HEK293 (cell line): ENCODE results near the gene MCOLN1.
A peak's percentile ranks its signal among the peaks of the same experiment; 100 is the strongest.

ENCODE experiments used
- CTCF ChIA-PET: fragments of 350-600 bp; formaldehyde crosslinking; extraction: SDS; loops from one replicate; lab custom pipeline; 2021; ENCODE audit warnings: antibody characterized with exemption; lab: Yijun Ruan, JAX
- POLR2A ChIA-PET: fragments of 300-600 bp; formaldehyde crosslinking; extraction: SDS; loops from one replicate; lab custom pipeline; 2020; ENCODE audit warnings: antibody characterized with exemption, inconsistent platforms; lab: Yijun Ruan, JAX
- H3K27ac ChIP-seq: fragments of 200-500 bp; sonication (Bioruptor generic); 2 replicates; pipeline ENCODE4 v1.5.1; 2014; ENCODE audit warnings: low read depth, low read length, control low read depth, inconsistent platforms; ENCODE audit errors: extremely low read depth
- H3K36me3 ChIP-seq, 2 experiments: fragments of 200-500 bp in 1 of 2; sonication (Bioruptor generic) in 1 of 2; 1 replicate in 1 of 2; 2 replicates in 1 of 2; pipeline ENCODE4 v1.5.1; 2014 to 2017; ENCODE audit warnings: inconsistent platforms in 2 of 2, low read length in 2 of 2; ENCODE audit not compliant: control insufficient read depth in 2 of 2, insufficient read depth in 1 of 2
- H3K4me1 ChIP-seq: fragments of 200-500 bp; sonication (Bioruptor generic); 2 replicates; pipeline ENCODE4 v1.5.1; 2014; ENCODE audit warnings: mild to moderate bottlenecking, low read length, inconsistent platforms; ENCODE audit not compliant: control insufficient read depth, insufficient read depth
- H3K4me3 ChIP-seq: 2 replicates; pipeline ENCODE4 v1.5.1; 2011; ENCODE audit warnings: low read depth, mild to moderate bottlenecking, control low read depth, low read length, moderate library complexity
- H3K9me3 ChIP-seq: fragments of 200-500 bp; sonication (Bioruptor generic); 2 replicates; pipeline ENCODE4 v1.5.1; 2014; ENCODE audit warnings: low read depth, low read length, inconsistent platforms; ENCODE audit not compliant: control insufficient read depth, insufficient read depth
- KLF1 ChIP-seq: fragments of 450-650 bp; formaldehyde crosslinking; IDR thresholded peaks from 2 replicates; pipeline ENCODE4 v1.5.1; 2016; ENCODE audit warnings: missing biosample characterization, missing genetic modification characterization
- KLF9 ChIP-seq: fragments of 450-650 bp; formaldehyde crosslinking; IDR thresholded peaks from 2 replicates; pipeline ENCODE4 v1.5.1; 2016; ENCODE audit warnings: missing biosample characterization, missing genetic modification characterization, low read depth
- MEIS1 ChIP-seq: sonication (generic); formaldehyde crosslinking; IDR thresholded peaks from 2 replicates; pipeline ENCODE4 v1.8.1; 2022; ENCODE audit warnings: missing genetic modification reagents, mild to moderate bottlenecking, borderline replicate concordance
- OSR2 ChIP-seq: fragments of 450-650 bp; formaldehyde crosslinking; IDR thresholded peaks from 2 replicates; pipeline ENCODE4 v1.5.1; 2016; ENCODE audit warnings: missing biosample characterization, missing genetic modification characterization
- PRDM10 ChIP-seq: fragments of 450-650 bp; formaldehyde crosslinking; IDR thresholded peaks from 2 replicates; pipeline ENCODE4 v1.5.1; 2016; ENCODE audit warnings: missing biosample characterization, missing genetic modification characterization
- REPIN1 ChIP-seq: fragments of 450-650 bp; formaldehyde crosslinking; IDR thresholded peaks from 2 replicates; pipeline ENCODE4 v1.5.1; 2017; ENCODE audit warnings: missing biosample characterization, missing genetic modification characterization, low read depth
- REST ChIP-seq: fragments of 450-650 bp; formaldehyde crosslinking; IDR thresholded peaks from 2 replicates; pipeline ENCODE4 v1.5.1; 2016; ENCODE audit warnings: missing biosample characterization, missing genetic modification characterization
- SP7 ChIP-seq: fragments of 450-650 bp; formaldehyde crosslinking; IDR thresholded peaks from 2 replicates; pipeline ENCODE4 v1.5.1; 2016; ENCODE audit warnings: missing biosample characterization, missing genetic modification characterization
- YY2 ChIP-seq: fragments of 450-650 bp; formaldehyde crosslinking; IDR thresholded peaks from 2 replicates; pipeline ENCODE4 v1.5.1; 2016; ENCODE audit warnings: missing biosample characterization, missing genetic modification characterization
- ZNF174 ChIP-seq: fragments of 450-650 bp; formaldehyde crosslinking; IDR thresholded peaks from 2 replicates; pipeline ENCODE4 v1.5.0; 2017; ENCODE audit warnings: missing biosample characterization, mild to moderate bottlenecking, missing genetic modification characterization
- ZNF175 ChIP-seq: fragments of 450-650 bp; formaldehyde crosslinking; IDR thresholded peaks from 2 replicates; pipeline ENCODE4 v1.5.1; 2016; ENCODE audit warnings: missing biosample characterization, missing genetic modification characterization
- ZNF24 ChIP-seq: fragments of 450-650 bp; formaldehyde crosslinking; IDR thresholded peaks from 2 replicates; pipeline ENCODE4 v1.5.1; 2016; ENCODE audit warnings: missing biosample characterization, missing genetic modification characterization
- ZNF362 ChIP-seq: fragments of 450-650 bp; formaldehyde crosslinking; IDR thresholded peaks from 2 replicates; pipeline ENCODE4 v1.5.1; 2016; ENCODE audit warnings: missing biosample characterization, missing genetic modification characterization
- ZNF391 ChIP-seq: fragments of 450-650 bp; formaldehyde crosslinking; IDR thresholded peaks from 2 replicates; pipeline ENCODE4 v1.5.1; 2016; ENCODE audit warnings: low read depth, missing biosample characterization, missing genetic modification characterization, borderline replicate concordance
- ZNF394 ChIP-seq: fragments of 450-650 bp; formaldehyde crosslinking; IDR thresholded peaks from 2 replicates; pipeline ENCODE4 v1.5.1; 2016; ENCODE audit warnings: missing biosample characterization, missing genetic modification characterization, mild to moderate bottlenecking, moderate library complexity, borderline replicate concordance
- ZNF510 ChIP-seq: fragments of 450-650 bp; formaldehyde crosslinking; IDR thresholded peaks from 2 replicates; pipeline ENCODE4 v1.5.1; 2018; ENCODE audit warnings: mild to moderate bottlenecking, missing genetic modification characterization, missing biosample characterization; ENCODE audit not compliant: insufficient replicate concordance
- ZNF521 ChIP-seq: fragments of 450-650 bp; formaldehyde crosslinking; IDR thresholded peaks from 2 replicates; pipeline ENCODE4 v1.5.1; 2017; ENCODE audit warnings: missing biosample characterization, mild to moderate bottlenecking, missing genetic modification characterization
- ZNF624 ChIP-seq: fragments of 450-650 bp; formaldehyde crosslinking; IDR thresholded peaks from 2 replicates; pipeline ENCODE4 v1.5.1; 2017; ENCODE audit warnings: missing biosample characterization, missing genetic modification characterization
- ZXDB ChIP-seq: fragments of 450-650 bp; formaldehyde crosslinking; IDR thresholded peaks from 2 replicates; pipeline ENCODE4 v1.5.1; 2016; ENCODE audit warnings: missing biosample characterization, missing genetic modification characterization
- TF ChIP-seq, protein P1 (sequence below): fragments of 450-650 bp; formaldehyde crosslinking; IDR thresholded peaks from 2 replicates; pipeline ENCODE4 v1.5.1; 2017; ENCODE audit warnings: missing biosample characterization, mild to moderate bottlenecking, missing genetic modification characterization, moderate library complexity

Gene MCOLN1

DNA sequence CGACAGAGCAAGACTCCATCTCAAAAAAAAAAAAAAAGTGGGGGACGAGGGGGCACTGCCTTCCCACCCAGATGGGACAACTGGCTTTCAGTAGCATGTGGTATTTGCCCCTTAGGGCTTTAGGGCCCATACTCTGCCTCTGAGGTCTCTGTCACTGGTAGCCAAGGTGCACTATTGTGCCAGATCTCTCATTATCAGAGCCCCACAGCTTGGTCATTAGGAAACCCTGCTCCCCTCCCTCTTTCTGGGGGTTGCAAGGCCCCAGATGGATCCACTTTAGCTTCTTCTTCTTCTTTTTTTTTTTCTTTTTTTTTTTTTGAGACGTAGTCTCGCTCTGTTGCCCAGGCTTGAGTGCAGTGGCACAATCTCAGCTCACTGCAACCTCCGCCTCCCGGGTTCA, 17.7 kb upstream of the MCOLN1 start:
- POLR2A ChIA-PET: no interaction called here
- CTCF ChIA-PET: no interaction called here

DNA sequence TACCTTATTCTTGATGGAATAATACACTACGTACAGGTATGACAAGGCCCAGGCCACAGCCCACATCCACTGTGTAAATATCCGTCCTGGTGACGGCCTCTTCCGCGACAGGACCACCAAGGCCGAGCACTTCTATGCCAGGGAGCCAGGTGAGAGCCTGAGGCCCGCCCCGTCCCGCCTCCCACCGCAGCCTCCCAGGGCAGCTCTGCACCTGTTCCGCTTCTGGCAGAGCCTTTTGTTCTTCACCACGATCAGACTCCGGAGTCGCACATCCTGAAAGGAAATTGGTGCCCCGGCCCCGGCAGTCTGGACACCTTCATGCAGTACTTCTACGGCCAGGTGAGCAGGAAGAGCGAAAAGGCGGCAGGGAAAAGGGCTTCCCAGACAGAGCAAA, 17.1 kb upstream of the MCOLN1 start:
- Histone ChIP-seq H3K27ac (no peak overlapping the region), H3K9me3 (no peaks in the 10 kb centered on the region), H3K4me1 (peaks cover 4% of the 10 kb centered on the region; the same call in 1 of the 2 replicates)
- CTCF ChIA-PET: interaction anchor here (0.7 to 2.4 kb wide), 2 partner anchors 8 to 173 kb away, joined by 3 to 14 read pairs; a partner anchor contains a TSS
- TF ChIP-seq ZNF510 (tag by site-specific recombination) (no peak), SP7 (tag by site-specific recombination) (no peak)
- TF ChIP-seq, all 188 proteins: peak for 0
- POLR2A ChIA-PET: interaction anchor here (1.1 to 2.4 kb wide), 4 partner anchors 18 to 436 kb away, joined by 3 to 12 read pairs (median 4); partner anchors contain the start of genes MCOLN1 and ZNF557
- no peaks in the 10 kb centered on the region for H3K36me3 ChIP-seq
- no peak overlapping the region for H3K4me3 ChIP-seq

More for the DNA sequence above, 17.7 kb upstream of the MCOLN1 start:
- H3K4me3 ChIP-seq: no peak overlapping the region
- H3K27ac ChIP-seq: no peak overlapping the region
- H3K9me3 ChIP-seq: no peaks in the 10 kb centered on the region
- no peaks in the 10 kb centered on the region for H3K36me3 ChIP-seq
- no peak for TF ChIP-seq YY2
- no peak for TF ChIP-seq KLF9 (tag by site-specific recombination)
- TF ChIP-seq ZNF175 (tag by site-specific recombination): no peak
- TF ChIP-seq ZNF624 (tag by site-specific recombination): no peak
- TF ChIP-seq ZXDB: no peak
- peaks cover 4% of the 10 kb centered on the region; the same call in 1 of the 2 replicates for H3K4me1 ChIP-seq

DNA sequence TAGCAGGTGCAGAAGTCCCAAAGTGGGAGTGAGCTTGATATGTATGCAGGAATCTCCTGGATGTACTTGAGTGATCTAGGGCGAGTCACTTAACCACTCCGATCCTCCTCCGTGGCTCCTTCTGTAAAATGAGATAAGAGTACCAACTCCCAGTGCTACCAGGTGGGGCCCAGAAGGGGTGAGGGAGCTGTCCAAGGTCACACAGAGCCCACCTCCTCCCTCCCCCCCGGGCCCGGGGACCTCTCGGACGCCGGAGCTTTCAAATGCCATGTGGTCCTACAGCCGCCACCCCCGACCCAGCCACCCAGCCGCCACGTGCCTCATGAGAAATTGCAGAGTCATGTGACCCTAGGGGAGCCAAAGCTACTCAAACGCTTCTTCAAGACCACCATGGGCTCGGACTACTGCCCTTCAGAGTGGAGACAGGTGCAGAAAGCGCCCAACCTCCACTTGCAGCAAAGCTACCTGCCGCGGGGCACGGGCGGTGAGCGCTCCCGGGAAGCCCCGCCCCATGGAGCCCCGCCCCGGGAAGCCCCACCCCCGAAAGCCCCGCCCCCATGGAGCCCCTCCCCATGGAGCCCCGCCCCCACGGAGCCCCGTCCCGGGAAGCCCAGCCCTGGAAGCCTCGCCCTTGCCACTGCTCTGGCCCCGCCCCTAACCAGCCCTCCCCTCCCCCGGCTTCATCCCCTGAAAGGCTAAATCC, 16.6 kb upstream of the MCOLN1 start:
- no peaks in the 10 kb centered on the region for H3K9me3 ChIP-seq
- peak overlapping the region; percentile 20 for H3K4me3 ChIP-seq
- ChIA-PET POLR2A (interaction anchor here (0.9 to 2.4 kb wide), 5 partner anchors 10 to 437 kb away, joined by 3 to 12 read pairs (median 4); partner anchors contain the start of genes MCOLN1, ZNF358 and ZNF557), CTCF (interaction anchor here (0.6 to 2.4 kb wide), 3 partner anchors 9 to 172 kb away, joined by 3 to 14 read pairs (median 4); a partner anchor contains a TSS)
- no peak overlapping the region; the same call in 1 of the 2 replicates for H3K27ac ChIP-seq
- no peaks in the 10 kb centered on the region for H3K36me3 ChIP-seq
- peaks cover 4% of the 10 kb centered on the region; the same call in 1 of the 2 replicates for H3K4me1 ChIP-seq
- no peak for TF ChIP-seq MEIS1 (CRISPR knock-in tag)
- TF ChIP-seq REST (tag by site-specific recombination): peak; percentile 96
- TF ChIP-seq ZNF174 (tag by site-specific recombination): no peak
- no peak for TF ChIP-seq ZNF24 (tag by site-specific recombination)
- peak; percentile 19; the same call in 1 of the 2 replicates for TF ChIP-seq KLF1 (tag by site-specific recombination)
- no peak for TF ChIP-seq ZNF362 (tag by site-specific recombination)
- TF ChIP-seq, protein P1, sequence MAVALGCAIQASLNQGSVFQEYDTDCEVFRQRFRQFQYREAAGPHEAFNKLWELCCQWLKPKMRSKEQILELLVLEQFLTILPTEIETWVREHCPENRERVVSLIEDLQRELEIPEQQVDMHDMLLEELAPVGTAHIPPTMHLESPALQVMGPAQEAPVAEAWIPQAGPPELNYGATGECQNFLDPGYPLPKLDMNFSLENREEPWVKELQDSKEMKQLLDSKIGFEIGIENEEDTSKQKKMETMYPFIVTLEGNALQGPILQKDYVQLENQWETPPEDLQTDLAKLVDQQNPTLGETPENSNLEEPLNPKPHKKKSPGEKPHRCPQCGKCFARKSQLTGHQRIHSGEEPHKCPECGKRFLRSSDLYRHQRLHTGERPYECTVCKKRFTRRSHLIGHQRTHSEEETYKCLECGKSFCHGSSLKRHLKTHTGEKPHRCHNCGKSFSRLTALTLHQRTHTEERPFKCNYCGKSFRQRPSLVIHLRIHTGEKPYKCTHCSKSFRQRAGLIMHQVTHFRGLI (tag by site-specific recombination): peak; percentile 77
- peak; percentile 21; the same call in 1 of the 2 replicates for TF ChIP-seq ZNF394 (tag by site-specific recombination)
- no peak for TF ChIP-seq ZNF391 (tag by site-specific recombination)
- no peak for TF ChIP-seq ZNF521 (tag by site-specific recombination)
- TF ChIP-seq PRDM10 (tag by site-specific recombination): no peak
- TF ChIP-seq REPIN1 (tag by site-specific recombination): no peak
- TF ChIP-seq OSR2 (tag by site-specific recombination): peak; percentile 35; the same call in 1 of the 2 replicates
